Prostate gland (tissue), 2 donors: Measurements from ENCODE around the gene CBFA2T3.

Source experiments
- CTCF ChIP-seq, 4 experiments: fragments of 200-600 bp in 2 of 4; fragments of 450-650 bp in 2 of 4; sonication (generic) in 2 of 4; IDR thresholded peaks; 1 replicate in 3 of 4; 2 replicates in 1 of 4; pipeline ENCODE4 v1.5.1; 2016 to 2019; ENCODE audit warnings: antibody characterized with exemption in 4 of 4, mild to moderate bottlenecking in 2 of 4, moderate library complexity in 2 of 4
- POLR2AphosphoS5 ChIP-seq: sonication (generic); formaldehyde crosslinking; IDR thresholded peaks from one replicate; pipeline ENCODE4 v1.6.1; 2017; ENCODE audit warnings: antibody characterized with exemption

GRCh38 chr16:88938777-88939244 lies 38.2 kb downstream of the CBFA2T3 start:
- TF ChIP-seq CTCF (IDR thresholded peaks at IDR 0.05) (no peak), POLR2AphosphoS5 (no peak)
